Astrocyte of the cerebellum (primary cell): ENCODE data around the gene ZMIZ1.

Source experiments
- DNase-seq: peaks from one replicate; pipeline ENCODE4 v3.0.0-alpha.2; 2011; ENCODE audit warnings: low read depth
- H3K4me3 ChIP-seq: 2 replicates; pipeline ENCODE4 v1.5.1; 2011; ENCODE audit warnings: mild to moderate bottlenecking, low read depth, low read length, moderate library complexity
- CTCF ChIP-seq: IDR thresholded peaks from 2 replicates; pipeline ENCODE4 v1.5.1; 2012; ENCODE audit warnings: low read length, low read depth, moderate library complexity, mild to moderate bottlenecking; ENCODE audit errors: missing control alignments
- in situ Hi-C: cut with HindIII; loops from 2 replicates; pipeline ENCODE4 v1.10.0; 2017; ENCODE audit warnings: low sequenced_read_pairs

ZMIZ1 gene

GRCh38 chr10:79105150-79105739 is 36.5 kb downstream of the ZMIZ1 start:
- no peak overlapping the region for H3K4me3 ChIP-seq
- TF ChIP-seq CTCF: peak; percentile 22
- no peak for DNase-seq
- in situ Hi-C loops: no loop called here

DNA sequence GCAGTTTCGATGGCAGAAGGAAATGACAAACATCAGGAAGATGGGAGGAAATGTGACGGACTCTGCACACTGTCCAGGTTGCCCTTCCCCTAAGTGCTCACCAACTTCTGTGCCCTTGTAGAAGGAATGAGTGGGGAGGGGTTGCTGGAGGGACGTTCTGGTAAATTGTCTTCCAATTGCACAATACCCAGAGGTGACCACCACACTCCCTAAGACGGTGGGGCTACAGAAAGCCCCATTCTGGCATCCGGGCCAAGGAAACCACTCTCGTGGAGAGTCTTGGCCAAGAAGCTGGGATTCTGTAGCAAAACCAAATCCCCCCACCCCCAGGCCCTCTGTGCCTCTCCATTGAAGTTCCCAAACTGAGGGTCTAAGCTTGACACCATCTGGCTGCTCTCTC is 37.1 kb downstream of the ZMIZ1 start:
- no peak for DNase-seq
- no peak for TF ChIP-seq CTCF
- in situ Hi-C loops: no loop called here
- H3K4me3 ChIP-seq: no peak overlapping the region

DNA sequence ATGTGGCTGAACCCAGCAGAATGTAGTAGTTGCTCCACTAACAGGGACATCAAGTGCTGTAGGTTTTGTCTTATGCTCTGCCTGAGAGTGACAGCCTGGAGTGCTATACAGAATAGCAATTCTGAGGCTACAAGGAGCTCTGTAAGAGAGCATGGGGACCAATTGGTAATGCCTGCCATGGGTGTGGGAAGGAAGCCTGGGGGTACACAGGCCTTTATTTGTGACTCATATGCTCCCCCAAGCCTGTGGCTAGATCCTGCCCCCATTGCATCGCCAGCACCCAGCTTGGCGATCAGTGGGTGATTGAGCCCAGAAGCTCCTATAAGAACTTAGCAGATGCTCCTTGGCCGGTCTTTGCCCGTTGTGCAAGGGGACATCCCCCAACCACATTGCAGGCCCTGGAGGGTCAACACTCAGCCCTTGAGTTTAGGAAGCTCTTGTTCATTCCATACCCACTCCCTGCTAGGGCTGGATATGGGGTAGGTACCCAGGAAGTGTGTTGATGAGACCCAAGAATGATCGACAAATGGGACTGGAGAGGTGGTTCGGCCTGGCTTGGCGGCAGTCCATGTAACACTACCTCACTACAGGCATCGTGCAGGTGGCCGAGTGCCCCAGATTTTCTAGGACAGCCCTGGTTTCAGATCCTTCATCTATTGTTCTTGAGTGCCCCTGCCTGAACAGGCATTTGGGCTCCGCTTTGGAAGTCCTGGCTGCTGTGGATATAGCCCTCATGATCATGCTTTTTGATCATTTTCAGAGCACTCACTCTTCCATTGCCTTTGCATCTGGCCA is 37.7 kb downstream of the ZMIZ1 start:
- in situ Hi-C loops: no loop called here
- H3K4me3 ChIP-seq: no peak overlapping the region
- TF ChIP-seq CTCF: no peak
- no peak for DNase-seq

- in situ Hi-C loops: no loop called here
- TF ChIP-seq CTCF: no peak
- DNase-seq: no peak
- H3K4me3 ChIP-seq: no peak overlapping the region
These were observed 39.0 kb downstream of the ZMIZ1 start for GRCh38 chr10:79107736-79108264.

DNA sequence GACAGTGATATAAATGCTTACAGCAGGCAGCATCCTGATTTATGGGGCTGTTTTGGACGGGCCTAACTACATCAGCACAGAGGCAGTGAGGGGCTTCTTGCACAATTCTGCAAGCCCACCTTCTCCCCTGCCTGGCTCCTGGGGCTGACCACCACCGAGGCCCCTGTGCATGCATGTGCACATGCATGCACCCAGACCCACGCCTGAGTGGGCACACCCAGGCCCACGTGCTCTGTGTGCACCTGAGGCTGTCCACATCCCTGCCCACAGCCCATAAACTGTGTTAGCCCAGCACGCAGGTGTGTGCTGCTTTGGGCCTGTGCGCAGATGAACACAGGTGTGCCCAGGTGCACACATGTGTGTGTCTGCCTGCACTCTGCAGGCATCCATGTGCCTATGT is 40.0 kb downstream of the ZMIZ1 start:
- TF ChIP-seq CTCF: no peak
- no peak for DNase-seq
- in situ Hi-C loops: no loop called here
- no peak overlapping the region for H3K4me3 ChIP-seq

- DNase-seq: peak; percentile 61
- TF ChIP-seq CTCF: no peak
- no peak overlapping the region for H3K4me3 ChIP-seq
- in situ Hi-C loops: loop anchor here (5.0 kb wide), 1 partner anchor 39 kb away; no protein-coding TSS in a partner anchor
These were observed 42.7 kb downstream of the ZMIZ1 start for GRCh38 chr10:79111427-79111826.
